ENCODE measurements around the gene SRSF8. TPM values are rescaled to one million over a fixed set of nuclear protein-coding genes. Genes with fewer than 3 reads are reported as not detected.
"Not testable (repeated sequence)": the region's sequence is repeated elsewhere in the genome, so short reads cannot be mapped to it uniquely, and the experiment has no call there.

SRSF8 gene
- total and polyA plus RNA-seq, 8 donors, result 17.3 to 35.9 (median 27.1) TPM

GRCh38 chr11:95108671-95109551 lies 42.2 kb downstream of the SRSF8 start:
- FAIRE-seq (no peak), ATAC-seq (no peak), DNase-seq (no peak)
- WGBS, 2 donors, result 74 to 76% methylated on average over 6 of the region's 6 CpGs
- H3K4me3 ChIP-seq, result no peak overlapping the region
- no peak overlapping the region for H3K27ac ChIP-seq
- no peaks in the 10 kb centered on the region for H3K36me3 ChIP-seq
- H3K27me3 ChIP-seq, result no peaks in the 10 kb centered on the region
- intact Hi-C loops (cut with DNase I), result no loop called here
- no peak for TF ChIP-seq CTCF (IDR thresholded peaks at IDR 0.05)
- H3K4me1 ChIP-seq, result no peaks in the 10 kb centered on the region
- H3K9me3 ChIP-seq, result no peaks in the 10 kb centered on the region

GRCh38 chr11:95111471-95111870 lies 44.8 kb downstream of the SRSF8 start:
- H3K36me3 ChIP-seq; ATAC-seq; H3K27me3 ChIP-seq; H3K4me1 ChIP-seq; H3K9me3 ChIP-seq; H3K4me3 ChIP-seq; intact Hi-C loops (cut with DNase I); DNase-seq; FAIRE-seq; H3K27ac ChIP-seq: not testable (repeated sequence)
- 92 to 93% methylated on average over 3 of the region's 3 CpGs for WGBS, 2 donors

- Histone ChIP-seq H3K4me3 (no peak overlapping the region), H3K4me1 (no peaks in the 10 kb centered on the region), H3K27me3 (no peaks in the 10 kb centered on the region), H3K36me3 (no peaks in the 10 kb centered on the region), H3K9me3 (no peaks in the 10 kb centered on the region), H3K27ac (no peak overlapping the region)
- FAIRE-seq, result no peak
- no peak for TF ChIP-seq CTCF (IDR thresholded peaks at IDR 0.05)
- 69 to 72% methylated on average over 3 of the region's 3 CpGs for WGBS, 2 donors
- intact Hi-C loops (cut with DNase I), result no loop called here
- no peak for ATAC-seq
- DNase-seq, result no peak
Observed at GRCh38 chr11:95111923-95112540, 45.3 kb downstream of the SRSF8 start.

GRCh38 chr11:95115597-95115996 lies 48.9 kb downstream of the SRSF8 start:
- ATAC-seq (no peak), FAIRE-seq (no peak), DNase-seq (no peak)
- 9 to 18% methylated on average over 1 of the region's 1 CpG for WGBS, 2 donors
- Histone ChIP-seq H3K4me1 (no peaks in the 10 kb centered on the region), H3K36me3 (no peaks in the 10 kb centered on the region), H3K27me3 (no peaks in the 10 kb centered on the region), H3K9me3 (no peaks in the 10 kb centered on the region), H3K4me3 (no peak overlapping the region), H3K27ac (no peak overlapping the region)
- intact Hi-C loops (cut with DNase I), result no loop called here
- no peak for TF ChIP-seq CTCF (IDR thresholded peaks at IDR 0.05)

- Histone ChIP-seq H3K4me1 (no peaks in the 10 kb centered on the region), H3K4me3 (no peak overlapping the region), H3K9me3 (no peaks in the 10 kb centered on the region), H3K27ac (no peak overlapping the region), H3K36me3 (no peaks in the 10 kb centered on the region), H3K27me3 (no peaks in the 10 kb centered on the region)
- no peak for FAIRE-seq
- DNase-seq, result no peak
- 80 to 94% methylated on average over 2 of the region's 2 CpGs for WGBS, 2 donors
- ATAC-seq, result peak in 1 of 4 donors; percentile 22
- intact Hi-C loops (cut with DNase I), result no loop called here
- TF ChIP-seq CTCF (IDR thresholded peaks at IDR 0.05), result no peak
Observed at GRCh38 chr11:95119361-95120060, 52.8 kb downstream of the SRSF8 start.

Other genes starting within 250 kb of the SRSF8 start
- 10 to 100 TPM; 21.2 to 34.1 (median 27.3) TPM for gene CWC15, start 93.4 kb upstream of the SRSF8 start, total RNA-seq
- gene CWC15, start 93.4 kb upstream of the SRSF8 start, polyA plus RNA-seq, result 10 to 100 TPM; 52.5 to 53.5 TPM
- gene KDM4D, start 93.2 kb upstream of the SRSF8 start, total RNA-seq, result under 1 TPM; 0.14 to 0.49 (median 0.28) TPM
- gene KDM4D, start 93.2 kb upstream of the SRSF8 start, polyA plus RNA-seq, result under 1 TPM; 0.15 to 0.33 TPM
- gene KDM4E, start 41.7 kb upstream of the SRSF8 start, total RNA-seq, result not detected
- not detected for gene KDM4E, start 41.7 kb upstream of the SRSF8 start, polyA plus RNA-seq
- gene KDM4F, start 17.5 kb upstream of the SRSF8 start, total RNA-seq, result not detected
- not detected for gene KDM4F, start 17.5 kb upstream of the SRSF8 start, polyA plus RNA-seq
- gene ENDOD1, start 22.9 kb downstream of the SRSF8 start, total RNA-seq, result 1 to 10 TPM; 3.3 to 8.9 (median 5.1) TPM
- 1 to 10 TPM; 2.0 to 5.8 TPM for gene ENDOD1, start 22.9 kb downstream of the SRSF8 start, polyA plus RNA-seq
- 10 to 100 TPM in 3 of 6 donors, 1 to 10 TPM in 3; 3.3 to 26.8 (median 10.3) TPM for gene SESN3, start 164.3 kb downstream of the SRSF8 start, total RNA-seq
- 1 to 10 TPM; 1.6 to 3.4 TPM for gene SESN3, start 164.3 kb downstream of the SRSF8 start, polyA plus RNA-seq

All from pancreas (tissue), 10 donors.